Measurements from ENCODE around the gene SNRNP200.
"Not testable (repeated sequence)": the region's sequence is repeated elsewhere in the genome, so short reads cannot be mapped to it uniquely, and the experiment has no call there.

The SNRNP200 gene

DNA sequence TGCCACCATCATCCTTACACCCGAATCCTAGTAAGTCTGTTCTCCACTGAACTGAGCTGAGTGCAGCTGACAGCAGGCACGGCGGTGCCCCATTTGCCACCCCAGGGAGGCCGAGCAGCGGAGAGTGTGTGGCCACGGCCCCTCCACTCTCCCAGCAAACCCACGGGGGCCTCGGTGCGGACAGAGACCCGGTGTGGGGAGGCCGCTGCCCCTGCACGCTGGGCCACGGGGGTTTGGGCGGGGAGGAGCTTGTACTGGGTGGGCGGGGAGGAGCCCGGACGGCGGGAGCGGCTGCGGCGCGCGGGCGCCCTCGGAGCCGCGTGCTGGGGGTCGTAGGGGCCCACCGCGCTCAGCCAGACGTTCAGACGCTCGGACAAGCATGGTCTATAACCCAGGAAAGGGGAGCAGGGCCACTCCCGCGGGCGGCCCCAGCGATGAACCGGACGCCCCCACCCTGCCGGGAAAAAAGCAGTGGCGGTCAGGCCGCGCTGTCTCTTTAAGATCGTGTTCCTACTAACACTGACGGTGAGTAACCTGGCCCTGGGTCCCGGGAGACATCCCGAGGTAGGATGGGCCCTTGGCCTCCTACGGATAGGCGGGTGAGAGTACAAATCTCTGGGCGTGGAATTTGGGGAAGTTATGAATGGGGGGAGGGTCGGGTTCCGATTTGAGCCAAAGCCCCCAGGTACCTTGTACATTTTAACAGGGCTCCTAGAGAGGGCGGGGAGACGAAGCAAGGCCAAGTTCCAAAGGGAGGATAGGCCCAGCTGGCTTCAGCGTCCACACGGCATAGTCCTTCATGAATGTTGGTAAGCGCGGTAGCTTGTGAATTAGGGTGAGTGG is 19.9 kb upstream of the SNRNP200 start, which contains the start of gene ITPRIPL1:
TSS of gene ITPRIPL1 (plus strand) at position 277 of the 843 bp plus-strand sequence. CDS start at position 800, 523 bp downstream.
- DNase-seq (ENCODE audit: low spot score), result no peak

DNA sequence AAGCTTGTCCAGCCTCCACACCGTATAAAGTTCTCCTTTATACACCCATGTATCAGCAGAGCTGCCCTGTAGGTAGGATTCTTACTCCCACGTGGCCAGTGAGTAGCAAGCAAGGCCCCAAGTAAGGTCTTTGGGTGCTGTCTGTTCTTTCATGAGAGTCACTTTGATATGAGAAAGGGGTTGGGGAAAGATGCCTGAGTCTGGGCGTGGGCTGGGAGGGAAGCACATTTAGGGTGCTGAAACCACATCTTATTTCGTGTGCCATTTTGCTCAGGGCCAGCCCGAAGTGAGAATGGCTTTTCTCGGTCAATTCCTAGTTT is 19.3 kb upstream of the SNRNP200 start:
- no peak for DNase-seq (ENCODE audit: low spot score)

DNA sequence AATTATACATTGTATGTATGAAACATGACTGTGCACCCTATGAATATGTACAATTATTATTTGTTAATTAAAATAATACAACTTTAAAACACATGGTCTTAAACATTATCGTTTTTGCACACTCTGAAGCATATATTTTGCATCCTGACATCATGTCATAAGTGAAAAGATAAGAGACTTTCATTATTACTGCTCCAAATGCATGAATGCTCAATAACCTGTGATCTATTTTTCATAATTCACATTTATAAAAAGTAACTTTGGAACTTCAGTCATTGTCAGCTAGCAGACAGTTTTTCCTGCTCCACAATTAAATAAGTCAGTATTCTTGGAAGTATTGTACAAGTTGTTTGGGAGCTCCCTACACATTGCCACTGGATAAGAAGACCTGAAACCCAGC is 18.5 kb upstream of the SNRNP200 start:
- DNase-seq (ENCODE audit: low spot score), result no peak

DNA sequence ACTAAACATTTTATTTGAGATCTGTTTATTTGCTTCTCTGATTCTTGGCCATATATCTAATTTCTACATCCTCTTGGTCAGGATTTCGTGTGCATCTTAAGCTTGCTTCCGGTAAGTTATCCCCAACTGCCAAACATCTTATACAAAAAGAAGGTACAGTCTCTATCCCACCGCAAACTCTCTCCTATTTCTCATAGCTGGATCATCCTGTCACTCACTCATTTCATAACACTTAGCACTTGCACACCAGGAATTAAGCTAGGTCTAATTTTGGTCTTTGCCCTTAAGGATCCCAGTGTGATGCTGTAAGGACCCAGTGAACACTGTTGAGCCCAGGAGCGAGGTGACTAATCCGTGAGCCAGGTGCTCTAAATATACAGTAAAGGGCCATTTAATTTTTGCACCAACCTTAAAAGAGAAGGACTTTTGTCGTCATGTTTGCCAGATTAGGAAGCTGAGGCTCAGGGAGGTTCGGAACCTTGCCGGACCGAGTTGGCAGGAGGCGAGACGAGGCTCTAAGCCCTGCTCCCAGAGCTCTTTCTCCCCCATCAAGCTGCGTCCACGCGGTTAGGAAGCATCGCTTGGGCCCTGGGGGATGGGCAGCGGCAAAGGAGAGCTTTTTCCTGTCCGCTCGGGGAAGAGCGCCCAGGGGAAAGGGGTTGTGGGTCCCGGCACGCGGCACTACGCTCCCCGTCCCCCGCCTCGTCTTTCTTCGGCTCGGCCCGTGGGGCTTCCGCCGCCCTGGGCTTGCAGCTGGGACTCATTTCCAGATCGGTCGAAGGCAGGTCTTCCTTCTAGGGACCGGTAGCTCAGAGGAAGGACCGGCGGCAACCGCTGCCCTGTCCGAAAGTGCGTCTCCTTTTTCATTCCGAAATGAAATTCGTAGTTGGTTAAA is 15.6 kb upstream of the SNRNP200 start:
- no peak for DNase-seq (ENCODE audit: low spot score)

DNA sequence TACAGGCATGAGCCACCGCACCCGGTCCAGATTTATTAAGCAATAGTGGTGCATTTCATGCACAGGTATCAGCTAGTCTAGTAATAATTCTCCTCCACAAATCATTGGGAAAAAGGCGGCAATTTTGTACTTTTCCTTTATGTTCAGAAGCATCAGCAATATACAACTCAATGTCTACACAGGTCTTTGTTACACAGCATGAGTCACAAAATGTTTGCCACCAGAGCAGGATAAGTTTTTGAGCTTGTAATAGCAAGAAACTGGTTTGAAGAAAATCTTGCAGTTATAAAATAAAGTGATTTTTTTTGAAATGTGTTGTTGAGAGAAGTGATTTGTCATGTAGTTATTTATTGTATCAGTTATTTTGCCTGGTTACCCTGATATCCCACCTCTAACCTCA is 15.0 kb upstream of the SNRNP200 start:
- no peak for DNase-seq (ENCODE audit: low spot score)

DNA sequence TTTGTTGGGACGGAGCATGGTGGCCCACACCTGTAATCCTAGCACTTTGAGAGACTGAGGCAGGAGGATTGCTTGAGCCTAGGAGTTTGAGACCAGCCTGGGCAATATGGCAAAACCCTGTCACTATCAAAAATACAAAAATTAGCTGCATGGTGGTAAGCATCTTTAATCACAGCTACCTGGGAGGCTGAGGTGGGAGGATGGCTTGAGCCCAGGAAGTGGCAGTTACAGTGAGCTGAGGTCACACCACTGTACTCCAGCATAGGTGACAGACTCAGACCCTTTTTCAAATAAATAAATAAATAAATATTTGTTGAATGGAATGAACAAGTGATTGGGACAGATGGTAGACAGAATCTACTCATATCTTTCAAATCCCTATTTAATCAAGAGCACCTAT is 14.1 kb upstream of the SNRNP200 start:
- no peak for DNase-seq (ENCODE audit: low spot score)

DNA sequence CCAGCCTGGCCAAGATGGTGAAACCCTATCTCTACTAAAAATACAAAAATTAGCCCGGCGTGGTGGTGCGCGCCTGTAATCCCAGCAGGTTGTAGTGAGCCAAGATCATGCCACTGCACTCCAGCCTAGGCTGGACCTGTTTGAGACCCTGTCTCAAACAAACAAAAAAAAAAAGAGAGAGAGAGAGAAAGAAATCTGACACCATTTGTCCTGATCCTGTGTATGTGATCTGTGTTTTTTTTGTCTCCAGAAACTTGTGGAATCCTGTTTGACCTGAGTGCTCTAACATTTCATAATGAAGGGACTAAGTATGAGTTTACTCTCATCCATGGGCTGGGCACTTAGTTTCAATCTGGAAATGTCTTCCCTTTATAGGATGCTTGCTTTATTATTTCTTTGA is 13.4 kb upstream of the SNRNP200 start:
- no peak for DNase-seq (ENCODE audit: low spot score)

DNA sequence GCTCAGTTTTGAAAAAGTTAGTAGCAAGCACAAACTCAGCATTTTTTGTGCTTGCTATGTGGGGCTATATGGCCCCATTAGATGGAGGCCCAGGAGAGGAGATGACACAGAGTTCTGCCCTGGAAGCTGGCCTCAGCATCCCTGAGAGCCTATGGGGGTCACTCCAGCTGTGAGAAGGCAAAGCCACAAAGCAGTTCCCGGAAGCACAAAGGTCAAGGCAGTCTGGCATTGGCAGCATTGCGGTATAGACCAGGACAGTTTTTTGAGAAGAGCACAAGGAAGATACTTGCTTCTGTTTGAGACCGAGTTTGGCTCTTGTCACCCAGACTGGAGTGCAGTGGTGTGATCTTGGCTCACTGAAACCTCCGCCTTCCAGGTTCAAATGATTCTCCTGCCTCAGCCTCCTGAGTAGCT is 12.2 kb upstream of the SNRNP200 start:
- DNase-seq (ENCODE audit: low spot score), result no peak

DNA sequence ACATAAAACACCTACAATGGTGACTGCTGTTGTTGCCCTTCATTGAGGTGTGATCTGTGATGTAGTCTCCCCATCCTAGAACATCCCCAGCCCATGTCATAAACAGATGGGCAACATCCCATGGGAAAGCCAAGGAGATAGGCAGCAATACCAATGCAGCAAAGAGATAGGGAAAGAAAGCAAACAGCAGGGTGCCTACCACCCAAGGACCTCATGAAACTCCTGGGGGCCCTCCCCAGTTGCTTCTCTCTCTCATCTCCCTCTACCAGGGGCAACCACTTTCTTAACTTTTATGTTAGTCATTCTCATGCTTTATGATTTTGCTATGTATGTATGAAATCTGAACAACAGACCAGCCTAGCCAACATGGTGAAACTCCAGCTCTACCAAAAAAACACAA is 11.7 kb upstream of the SNRNP200 start:
- DNase-seq (ENCODE audit: low spot score), result no peak

DNA sequence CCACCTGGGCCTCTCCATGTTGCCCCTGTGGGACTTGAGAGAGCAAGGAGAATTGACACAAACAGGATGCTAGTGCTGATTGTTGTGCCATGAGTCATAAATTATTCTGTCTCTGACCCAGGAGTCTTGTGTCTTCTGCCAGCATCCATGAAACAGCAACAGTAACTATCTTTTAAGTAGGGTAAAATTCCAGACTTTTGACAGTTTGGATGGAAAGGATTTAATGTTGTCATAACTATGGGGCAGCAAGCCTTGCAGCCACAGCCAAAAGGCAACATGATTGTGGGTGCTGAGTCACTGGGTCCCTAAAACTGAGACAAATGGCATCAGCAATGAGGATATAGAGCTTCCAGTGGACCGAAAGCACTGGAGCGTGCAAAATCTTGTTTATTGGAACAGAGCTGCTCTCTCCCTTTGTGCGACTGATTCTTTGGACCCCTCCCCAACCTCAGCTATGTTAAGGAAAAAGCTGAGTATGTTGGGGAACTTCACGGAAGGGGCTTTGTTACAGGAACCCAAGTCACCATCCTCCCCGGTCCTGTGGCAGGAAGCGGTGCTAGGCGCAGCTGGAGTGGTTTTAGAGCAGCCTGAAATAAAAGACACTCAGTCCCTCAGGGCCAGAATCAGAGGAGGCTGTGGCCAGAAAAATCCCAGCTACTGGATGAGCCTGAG is 10.2 kb upstream of the SNRNP200 start:
- DNase-seq (ENCODE audit: low spot score), result no peak

DNA sequence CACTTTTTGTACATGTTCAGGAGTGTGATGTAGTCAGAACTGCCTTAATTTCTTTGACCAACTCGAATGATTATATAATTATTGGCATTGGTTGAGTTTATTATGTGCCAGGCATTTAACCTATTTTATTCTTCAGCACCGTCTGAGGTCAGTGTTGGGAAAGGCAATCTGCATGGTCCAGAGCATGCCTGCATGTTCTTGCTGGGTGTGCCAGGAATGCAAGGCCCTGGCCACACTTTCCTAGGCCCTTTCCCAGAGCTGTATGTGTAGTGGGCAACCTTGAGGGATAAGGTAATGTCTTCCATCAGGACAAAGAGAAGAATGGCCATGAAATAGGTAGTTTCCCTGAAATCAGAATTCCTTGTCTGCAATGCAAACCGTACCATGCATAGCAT is 9.7 kb upstream of the SNRNP200 start:
- DNase-seq (ENCODE audit: low spot score), result no peak

DNA sequence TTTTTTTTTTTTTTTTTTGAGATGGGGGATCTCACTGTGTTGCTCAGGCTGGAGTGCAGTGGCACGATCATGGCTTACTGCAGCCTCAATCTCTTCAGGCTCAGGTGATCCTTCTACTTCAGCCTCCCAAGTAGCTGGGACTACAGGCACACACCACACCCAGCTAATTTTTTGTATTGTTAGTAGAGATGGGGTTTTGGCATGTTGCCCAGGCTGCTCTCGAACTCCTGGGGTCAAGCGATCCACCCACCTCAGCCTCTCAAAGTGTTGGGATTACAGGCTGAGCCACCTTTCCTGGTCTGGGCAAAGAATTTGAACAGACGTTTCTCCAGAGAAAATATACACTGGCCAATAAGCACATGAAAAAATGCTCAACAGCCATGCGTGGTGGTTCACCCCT is 2.9 kb upstream of the SNRNP200 start:
- DNase-seq (ENCODE audit: low spot score), result no peak

DNA sequence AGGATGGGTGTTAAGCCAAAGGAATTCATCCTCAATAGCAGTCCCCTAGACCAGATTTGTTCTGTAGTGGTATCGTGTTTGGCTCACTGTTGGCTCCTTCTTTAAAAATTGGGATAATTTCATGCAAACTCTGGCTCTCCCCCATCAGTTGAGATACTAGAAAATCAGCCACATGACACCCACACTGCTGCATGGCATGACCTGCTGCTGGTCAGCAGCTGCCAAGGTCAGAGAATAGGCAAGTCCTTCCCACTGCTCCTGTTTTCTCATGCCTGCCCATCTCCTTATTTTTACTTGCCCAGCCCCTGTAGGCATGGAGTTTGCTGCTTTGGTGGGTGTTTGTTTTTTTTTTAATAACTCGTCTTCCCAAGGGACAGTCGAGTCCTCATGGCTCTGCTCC is 1.0 kb upstream of the SNRNP200 start:
- no peak for DNase-seq (ENCODE audit: low spot score)

DNA sequence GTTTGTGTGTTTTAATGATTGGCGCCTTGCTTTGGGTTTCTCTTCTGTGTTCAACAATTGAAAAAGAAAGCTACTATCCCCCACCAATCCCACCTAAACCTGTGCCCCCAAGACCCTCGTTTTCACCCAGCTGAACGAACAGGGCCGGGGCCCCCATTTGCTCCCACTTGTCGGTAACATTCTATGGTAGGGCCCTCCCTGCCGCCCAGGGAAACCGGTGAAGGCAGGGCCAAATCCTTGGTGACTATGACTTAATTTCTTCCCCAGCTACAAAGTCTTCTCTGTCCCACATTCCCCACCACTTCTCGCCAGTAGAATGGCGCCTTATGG is 598 bp upstream of the SNRNP200 start:
- no peak for DNase-seq (ENCODE audit: low spot score)

DNA sequence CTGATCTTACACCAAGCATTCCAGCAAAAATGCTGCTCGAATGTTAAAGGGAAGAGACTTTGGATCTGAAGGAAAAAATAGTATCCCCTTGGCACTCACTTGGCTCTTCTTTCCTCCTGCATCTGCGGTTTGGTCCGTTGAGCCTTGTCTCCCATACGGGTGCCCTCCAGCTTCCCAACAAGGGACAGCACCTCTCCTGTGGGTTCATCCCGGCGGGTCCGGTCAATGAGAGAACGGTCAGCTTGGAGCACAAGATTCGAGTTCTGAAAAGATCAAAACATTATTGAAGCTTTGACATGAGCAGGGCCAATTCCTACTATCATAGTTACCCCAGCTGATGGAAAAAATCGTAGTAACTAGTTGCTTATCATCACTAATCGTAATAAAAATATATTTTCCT is 740 bp downstream of the SNRNP200 start:
- no peak for DNase-seq (ENCODE audit: low spot score)

DNA sequence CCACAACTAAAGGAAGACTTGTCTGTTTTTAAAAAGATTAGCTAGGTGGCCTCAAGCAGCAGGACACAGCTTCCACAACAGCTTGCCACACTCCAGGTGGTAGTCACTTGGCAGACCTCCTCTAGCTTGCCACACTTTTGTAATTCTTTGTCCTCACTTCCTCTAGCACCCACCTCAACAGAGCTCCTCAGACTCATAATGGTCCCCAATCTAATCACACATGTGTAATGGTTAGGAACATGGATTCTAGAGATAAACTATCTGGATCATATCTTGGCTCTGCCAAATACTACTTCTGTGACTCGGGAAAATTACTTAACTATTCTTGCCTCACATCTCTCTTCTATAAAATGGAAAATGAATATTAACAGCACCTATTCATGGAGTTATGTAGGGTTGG is 3.5 kb downstream of the SNRNP200 start:
- DNase-seq (ENCODE audit: low spot score), result no peak

DNA sequence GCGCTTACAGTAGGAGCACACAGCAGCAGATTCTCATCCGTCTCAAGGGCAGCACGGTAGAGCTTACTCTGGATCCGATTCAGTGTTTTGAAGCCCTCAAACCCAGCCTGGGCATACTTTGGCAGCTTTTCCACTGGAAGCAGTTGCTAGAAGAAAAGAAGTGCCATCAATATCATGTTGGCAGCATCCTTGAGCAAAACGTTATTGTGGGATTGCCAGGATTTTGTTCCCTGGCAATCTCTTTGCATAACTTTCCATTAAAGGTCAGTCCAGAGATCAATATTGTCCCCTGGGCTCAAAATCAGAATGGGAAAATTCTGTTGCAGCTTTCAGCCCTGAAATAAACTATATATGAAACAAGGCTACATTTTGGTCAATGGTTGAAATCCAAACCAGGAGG is 8.4 kb downstream of the SNRNP200 start:
- DNase-seq (ENCODE audit: low spot score), result no peak

DNA sequence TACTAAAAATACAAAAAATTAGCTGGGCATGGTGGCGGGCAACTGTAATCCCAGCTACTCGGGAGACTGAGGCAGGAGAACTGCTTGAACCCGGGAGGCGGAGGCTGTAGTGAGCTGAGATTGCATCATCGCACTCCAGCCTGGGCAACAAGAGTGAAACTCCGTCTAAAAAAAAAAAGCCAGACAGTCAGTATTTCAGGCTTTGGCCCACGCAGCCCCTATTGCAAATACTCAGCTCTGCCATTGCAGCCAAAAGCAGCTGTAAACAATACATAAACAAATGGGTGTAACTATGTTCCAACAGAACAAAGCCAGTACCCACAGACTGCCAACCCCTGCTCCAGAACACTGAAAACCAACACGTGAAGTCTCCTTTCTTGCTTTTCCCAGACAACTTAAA is 11.1 kb downstream of the SNRNP200 start:
- DNase-seq (ENCODE audit: low spot score), result not testable (repeated sequence)

DNA sequence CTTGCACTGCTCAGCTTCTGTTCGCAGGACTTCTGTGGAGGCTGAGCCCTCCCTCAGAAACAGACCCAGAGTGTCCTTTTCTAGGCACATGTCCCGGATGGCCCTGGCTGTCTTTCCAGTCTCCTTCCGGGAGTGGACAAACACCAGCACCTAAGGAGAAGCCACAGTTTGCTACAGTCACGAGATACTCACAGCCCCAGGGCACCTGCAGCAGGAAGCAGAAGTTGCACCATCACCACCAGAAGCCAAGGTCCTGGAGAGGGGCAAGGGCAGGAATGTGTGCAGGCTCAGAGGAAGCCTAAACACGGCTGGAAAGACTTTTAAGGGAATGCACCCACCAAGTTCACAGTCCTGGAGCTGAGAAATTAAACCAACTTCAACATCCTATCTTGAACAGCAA is 13.6 kb downstream of the SNRNP200 start:
- no peak for DNase-seq (ENCODE audit: low spot score)

DNA sequence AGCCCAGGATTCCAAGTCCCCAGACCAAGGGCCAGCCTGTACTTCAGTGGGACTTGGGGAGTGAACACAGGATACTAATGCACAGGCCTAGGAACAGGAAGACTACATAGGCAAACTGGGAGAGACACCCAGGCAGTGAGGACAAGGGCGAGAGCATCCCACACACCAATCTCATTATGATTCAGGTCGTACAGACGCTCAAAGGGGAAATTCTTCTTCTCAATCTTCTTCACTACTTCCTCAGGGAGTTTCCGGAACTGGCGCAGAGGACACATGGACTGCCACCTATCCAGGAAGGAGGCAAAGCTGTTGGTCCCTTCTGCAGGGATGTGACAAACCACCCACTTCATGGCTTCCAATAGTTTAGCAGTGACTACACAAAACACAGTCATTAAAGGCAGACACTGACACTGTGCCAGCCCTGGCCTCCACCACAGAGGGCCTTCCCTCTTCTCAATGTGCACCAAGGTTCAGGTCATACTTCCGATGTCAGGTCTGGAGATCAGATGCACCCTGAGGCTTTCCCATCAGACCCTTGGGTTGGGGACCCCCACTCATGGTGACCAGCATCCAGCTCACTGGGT is 18.0 kb downstream of the SNRNP200 start:
- DNase-seq (ENCODE audit: low spot score), result no peak

DNA sequence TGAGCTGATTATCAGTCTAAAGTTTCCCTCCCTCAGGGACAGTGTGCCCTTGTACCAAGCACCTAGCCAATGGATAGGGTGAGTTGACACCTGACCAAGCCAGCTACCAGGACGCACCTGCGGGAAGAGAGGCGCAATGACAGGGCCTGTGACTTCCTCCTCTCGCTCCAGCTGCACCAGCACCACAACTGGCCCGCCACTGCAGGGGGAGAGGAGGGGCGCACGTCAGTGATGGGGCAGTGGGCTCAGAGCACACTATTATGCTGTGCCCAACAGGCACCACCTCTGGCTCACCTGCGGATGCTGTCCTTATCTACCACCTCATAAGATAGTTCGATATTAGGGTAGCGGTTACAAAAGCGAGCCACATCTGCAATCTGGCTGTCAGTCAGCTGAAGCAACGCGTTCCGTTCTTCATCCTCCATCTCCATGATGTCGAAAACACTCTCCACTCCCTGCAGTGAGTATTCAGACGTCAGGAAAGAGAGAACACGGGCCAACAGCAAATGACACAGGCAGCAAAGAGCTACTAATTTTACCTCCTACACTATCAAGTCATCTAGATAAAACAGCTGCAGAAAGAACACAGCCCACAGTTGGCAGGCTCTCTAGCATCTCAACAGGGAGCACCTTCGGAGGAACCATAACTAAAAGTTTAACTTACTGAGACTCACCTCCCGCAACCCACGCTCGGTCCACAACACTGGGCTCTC is 28.4 kb downstream of the SNRNP200 start:
- DNase-seq (ENCODE audit: low spot score), result no peak

All from CD4-positive, alpha-beta T cell treated with Interleukin-2 at 100 ng/mL for 4 hours (primary cell).